HG03460 (cell line): ENCODE data around the gene MRPL14.

Experiments
- ATAC-seq: cut with Tn5 transposase; IDR thresholded peaks from one replicate; pipeline ENCODE4 v1.9.1; 2021; ENCODE audit not compliant: unreplicated experiment

The MRPL14 gene

DNA sequence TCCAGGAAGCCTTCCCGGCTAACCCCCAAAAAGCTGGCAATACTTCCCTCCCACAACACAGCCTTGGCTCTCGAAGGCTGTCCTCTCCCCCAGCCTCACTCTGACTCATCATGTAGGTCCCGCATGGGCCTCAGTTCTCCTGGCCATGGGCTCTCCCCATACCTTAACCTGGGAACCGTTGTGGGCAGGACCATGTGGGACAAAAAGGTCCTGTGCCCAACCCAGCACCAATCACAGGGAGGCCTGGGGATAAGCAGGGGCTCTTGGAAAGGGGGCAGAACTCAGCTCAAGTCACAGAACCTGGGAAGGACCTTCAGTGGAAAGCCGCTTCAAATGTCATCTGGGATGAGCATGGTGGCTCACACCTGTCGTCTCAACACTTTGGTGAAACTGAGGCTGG is 45.5 kb downstream of the MRPL14 start:
- no peak for ATAC-seq

GRCh38 chr6:44080561-44081521 is 46.4 kb downstream of the MRPL14 start:
- ATAC-seq = no peak

DNA sequence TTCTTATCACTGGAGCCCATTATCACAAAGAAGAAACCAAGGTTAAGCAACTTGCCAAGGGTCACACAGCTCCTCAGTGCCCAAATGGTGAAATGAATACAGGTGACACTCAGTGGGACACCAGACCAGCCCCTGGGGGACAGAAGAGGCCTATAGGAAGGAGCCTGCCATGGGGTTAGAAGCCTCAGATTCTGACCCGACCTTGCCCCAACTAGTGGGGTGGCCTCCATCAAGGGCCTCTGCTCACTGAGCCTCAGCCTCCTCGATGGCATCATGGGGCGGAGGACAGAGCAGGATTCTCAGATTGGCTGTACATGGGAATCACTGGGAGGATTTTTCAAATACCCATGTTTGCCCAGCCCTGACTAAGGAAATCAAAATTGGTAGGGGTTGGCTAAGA is 47.6 kb downstream of the MRPL14 start:
- no peak for ATAC-seq

DNA sequence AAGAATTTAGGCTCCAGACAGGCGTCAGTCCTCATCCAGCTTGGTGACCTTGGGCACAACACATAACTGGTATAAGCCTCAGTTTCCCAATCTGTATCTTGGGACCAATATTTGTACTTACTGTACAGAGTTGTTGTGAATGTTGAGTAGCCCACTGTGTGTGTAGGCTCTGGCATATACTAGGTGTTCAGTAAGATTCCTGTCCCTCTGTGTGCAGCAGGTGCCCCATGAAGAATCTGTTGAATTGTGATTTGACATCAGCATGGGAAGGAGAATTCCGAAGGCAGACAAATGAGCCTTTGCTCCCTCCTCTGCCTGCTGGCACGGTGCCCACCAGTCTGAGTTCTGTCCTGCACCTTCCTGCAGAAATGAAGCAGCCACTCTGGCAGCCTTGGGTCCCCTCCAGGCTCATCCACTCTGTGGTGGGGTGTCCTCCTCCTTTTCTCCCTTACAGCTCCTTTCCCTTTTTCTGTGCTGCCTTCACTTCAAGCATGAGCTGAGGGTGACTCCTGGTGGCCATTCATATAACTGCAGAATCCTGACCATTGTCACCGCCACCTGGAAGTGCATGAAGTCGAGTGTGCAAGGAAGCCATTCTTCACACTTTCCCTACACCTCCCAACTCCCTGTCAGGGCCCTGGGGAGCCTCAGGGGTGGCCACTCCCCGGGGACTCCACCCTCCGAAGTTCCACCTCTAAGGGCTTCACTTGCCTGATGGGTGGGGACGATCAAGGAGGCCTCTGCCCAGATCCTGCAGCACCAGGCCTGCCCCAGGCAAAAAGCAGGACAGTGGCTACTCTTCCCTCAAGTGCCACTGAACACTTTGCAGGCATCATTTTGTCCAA is 48.2 kb downstream of the MRPL14 start:
- no peak for ATAC-seq

- ATAC-seq = no peak
These were observed 48.9 kb downstream of the MRPL14 start for GRCh38 chr6:44078219-44078826.

- ATAC-seq = no peak
These were observed 49.9 kb downstream of the MRPL14 start for GRCh38 chr6:44077214-44077946.

GRCh38 chr6:44076356-44077213 is 50.7 kb downstream of the MRPL14 start:
- no peak for ATAC-seq

DNA sequence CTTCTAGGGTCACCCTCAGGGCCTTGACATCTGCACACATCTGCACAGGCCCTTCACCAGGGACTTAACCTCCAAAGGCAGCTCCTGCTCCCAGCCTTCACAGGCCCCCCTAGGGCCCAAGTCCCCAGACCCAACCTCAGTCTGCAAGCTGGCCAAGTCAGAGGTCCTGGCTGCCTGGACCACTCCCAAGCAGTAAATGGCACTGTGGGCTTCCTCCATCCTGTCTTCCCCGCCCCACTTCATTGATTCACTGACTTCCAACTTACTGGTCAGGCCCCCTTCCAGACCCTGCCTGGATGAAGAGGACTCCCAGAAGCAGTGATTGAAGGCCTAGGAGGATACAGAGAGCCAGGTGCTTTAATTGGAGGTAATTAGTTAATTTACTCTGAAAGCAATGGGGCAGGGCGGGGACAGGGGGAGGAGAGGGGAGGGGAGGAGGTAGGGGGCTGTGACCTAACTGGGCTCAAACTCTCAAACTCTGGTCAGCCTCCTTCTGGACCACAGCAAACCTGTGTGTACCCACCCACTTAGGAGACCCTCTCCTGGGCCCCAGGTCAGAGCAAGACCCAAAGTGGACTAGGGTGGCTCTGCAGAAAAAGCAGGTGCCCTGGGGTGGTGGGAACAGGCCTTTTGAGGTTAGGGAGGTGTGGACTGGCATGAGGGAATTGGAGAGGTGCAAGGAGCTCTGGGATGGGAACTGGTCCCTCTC is 51.5 kb downstream of the MRPL14 start:
- no peak for ATAC-seq

GRCh38 chr6:44074813-44075646 is 52.2 kb downstream of the MRPL14 start:
- ATAC-seq = no peak

DNA sequence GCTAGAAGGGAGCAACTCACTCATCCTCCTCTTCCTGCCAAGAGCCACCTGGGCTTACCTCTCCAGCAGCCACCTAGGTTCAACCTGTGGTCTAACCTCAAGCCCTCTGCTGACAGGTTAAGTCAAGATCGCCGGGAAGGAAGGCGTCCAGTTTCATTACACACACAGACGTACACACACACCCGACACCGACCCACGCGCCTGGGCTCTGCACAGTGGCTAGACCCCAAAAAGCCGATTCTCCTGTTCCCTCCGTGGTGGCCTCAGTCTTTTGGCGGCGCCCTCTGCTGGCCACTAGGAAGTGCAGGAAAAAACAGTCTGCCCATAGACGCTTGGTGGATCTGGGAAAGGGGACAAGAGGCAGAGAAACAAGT is 52.8 kb downstream of the MRPL14 start:
- ATAC-seq = peak; percentile 33

DNA sequence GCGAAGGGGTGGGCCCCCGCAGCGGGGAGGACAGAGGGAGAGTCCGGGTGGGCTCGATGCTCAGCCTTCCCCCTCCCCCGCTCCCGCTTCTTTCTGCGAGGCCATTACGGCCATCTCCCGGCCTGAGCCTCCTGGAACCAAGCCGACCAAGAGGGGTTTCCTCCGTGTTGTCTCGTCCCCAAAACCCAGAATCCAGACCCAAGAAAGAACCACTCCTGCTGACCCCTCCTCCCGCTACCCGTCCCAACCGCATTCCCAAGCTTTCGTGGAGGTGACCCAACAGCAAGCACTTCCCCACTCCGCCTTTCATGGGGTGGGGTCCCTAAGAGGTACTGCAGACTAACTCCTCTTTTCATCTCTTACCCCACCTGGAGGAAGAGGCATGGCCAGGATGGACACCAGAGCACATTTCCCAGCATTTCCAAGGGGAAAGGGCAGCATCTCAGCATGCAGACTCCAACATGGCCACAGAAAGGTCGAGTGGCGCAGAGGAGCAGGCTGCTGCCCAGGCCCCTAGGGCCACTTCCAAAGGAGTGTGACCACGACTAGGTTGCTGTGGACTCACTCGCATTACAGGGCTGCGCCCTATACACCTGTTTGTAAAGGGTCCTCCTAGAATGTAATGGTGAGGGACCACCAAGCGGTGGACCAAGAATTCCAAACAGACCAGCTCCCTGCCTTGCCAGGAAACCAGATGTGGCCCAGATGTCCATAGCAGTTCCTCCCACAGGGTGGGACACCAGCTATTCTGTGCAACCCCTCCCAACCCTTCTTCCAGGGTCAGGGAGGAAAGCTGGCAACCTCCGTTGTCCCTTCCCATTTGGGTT is 53.4 kb downstream of the MRPL14 start:
- peak; percentile 7 for ATAC-seq

DNA sequence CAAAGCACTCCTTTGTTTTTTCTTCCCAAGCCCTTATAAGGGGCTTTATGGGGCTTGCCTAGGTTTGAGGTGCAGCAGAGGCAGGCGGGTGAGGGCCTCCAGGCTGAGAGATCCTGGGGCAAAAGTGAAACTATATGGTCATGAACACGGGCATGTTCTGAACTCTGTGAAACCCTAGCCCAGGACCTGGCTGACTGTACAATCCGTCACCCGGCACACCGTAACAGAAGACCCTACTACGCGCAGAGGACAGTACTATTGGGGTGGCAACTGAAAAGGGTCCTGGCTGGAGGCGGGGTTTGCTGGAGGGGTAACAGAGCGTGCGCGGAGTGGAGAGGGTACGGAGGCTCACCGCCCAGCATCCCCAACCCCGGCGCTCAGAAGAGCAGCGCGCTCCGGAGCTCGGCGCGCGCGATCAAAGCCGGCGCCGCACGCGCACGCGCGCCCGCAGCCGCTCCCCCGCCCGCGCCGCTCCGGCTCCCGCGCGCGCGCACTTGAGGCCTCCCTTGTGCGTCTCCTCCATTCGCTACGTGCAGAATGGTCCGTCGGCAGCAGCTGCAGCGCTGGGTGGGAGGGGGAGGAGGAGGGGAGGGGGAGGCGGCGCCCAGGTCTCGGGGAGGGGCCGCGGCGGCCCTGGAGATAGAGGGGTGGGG is 54.2 kb downstream of the MRPL14 start:
- peak; percentile 45 for ATAC-seq

DNA sequence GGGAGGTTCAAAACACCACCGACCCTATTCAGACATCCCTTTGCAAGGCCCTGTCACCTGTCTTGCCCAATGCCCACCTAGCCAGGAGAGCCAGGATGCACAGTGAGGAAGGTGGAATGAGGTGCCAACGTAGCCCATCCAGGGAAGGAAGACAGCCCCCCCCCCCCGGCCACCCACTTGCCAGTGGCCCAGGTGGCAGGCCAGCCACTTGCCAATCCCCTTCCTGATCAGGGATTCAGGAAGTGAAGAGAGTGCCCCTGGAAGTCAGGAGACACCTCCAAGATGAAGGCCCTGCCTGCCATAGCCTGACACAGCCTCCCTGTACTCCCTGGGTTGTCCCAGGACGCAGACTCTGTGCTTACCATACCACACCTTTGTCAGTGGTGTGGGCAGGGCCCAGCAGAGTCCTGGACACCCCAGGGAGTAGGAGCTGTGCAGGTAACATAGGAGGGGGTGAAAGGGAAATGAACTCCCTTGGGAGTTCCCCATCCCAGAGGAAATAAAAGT is 54.7 kb downstream of the MRPL14 start:
- no peak for ATAC-seq

DNA sequence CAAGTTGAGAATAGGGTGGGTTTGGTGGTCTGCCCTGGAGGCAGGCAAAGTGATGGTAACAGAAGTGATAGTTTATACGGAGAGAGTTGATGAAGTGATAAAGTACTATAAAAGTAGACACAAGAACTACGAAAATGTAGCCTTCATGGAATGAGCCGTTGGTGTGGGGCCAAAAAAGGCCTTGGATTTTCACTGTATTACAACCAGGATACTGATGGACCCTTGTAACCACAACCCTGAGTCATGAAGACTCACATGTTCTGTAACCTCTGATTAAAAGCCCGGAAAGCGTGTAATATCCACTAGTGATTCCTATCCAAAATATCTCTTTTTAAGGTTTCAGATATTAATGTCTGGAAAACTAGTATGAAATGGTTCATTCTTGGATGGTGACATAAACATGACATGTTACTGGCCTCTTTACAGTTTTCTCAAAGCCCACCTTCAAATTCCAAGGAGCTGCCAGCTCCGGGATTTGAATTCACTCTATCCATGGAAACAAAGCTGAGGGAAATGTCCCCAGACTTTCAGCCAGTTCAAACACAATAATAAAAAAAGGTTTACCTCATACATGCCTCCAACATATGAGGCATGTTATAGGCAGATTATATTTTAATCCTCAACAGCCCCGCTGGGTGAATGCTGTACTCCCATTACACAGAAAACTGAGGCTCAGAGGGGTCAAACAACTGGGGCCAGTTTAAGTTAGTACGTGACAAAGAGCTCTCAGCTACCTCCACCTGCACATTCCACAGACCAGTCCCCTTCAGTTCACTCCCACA is 55.4 kb downstream of the MRPL14 start:
- no peak for ATAC-seq

GRCh38 chr6:44068607-44069296 is 58.5 kb downstream of the MRPL14 start:
- ATAC-seq = no peak
